ENCODE data around the gene SIGLEC7. TPM values are rescaled to one million over a fixed set of nuclear protein-coding genes. Genes with fewer than 3 reads are reported as not detected.

Gene SIGLEC7
- total and polyA plus RNA-seq, 11 donors: 0.51 to 6.1 (median 1.0) TPM; not detected in 2

- intact Hi-C loops (cut with DNase I): loop anchor here in 1 of 10 donors (10.0 kb wide), 1 partner anchor 471 kb away; no protein-coding TSS in a partner anchor
- Histone ChIP-seq H3K4me1 (peaks cover 0 to 29% (median 0%) of the 10 kb centered on the region in 12 donors), H3K27ac (peak overlapping the region in 1 of 12 donors; percentile 61), H3K4me3 (no peak overlapping the region), H3K27me3 (peaks cover 0 to 24% (median 2%) of the 10 kb centered on the region in 9 donors), H3K36me3 (no peaks in the 10 kb centered on the region), H3K9me3 (no peaks in the 10 kb centered on the region)
- TF ChIP-seq CTCF (IDR thresholded peaks at IDR 0.05) (no peak), POLR2A (IDR thresholded peaks at IDR 0.05) (no peak)
- no peak for ATAC-seq
- no peak for DNase-seq
- WGBS, 4 donors: 74 to 85% (median 79%) methylated on average over 6 of the region's 6 CpGs
Measured at GRCh38 chr19:51114087-51114729, 27.9 kb upstream of the SIGLEC7 start.

GRCh38 chr19:51116736-51117286 is 25.3 kb upstream of the SIGLEC7 start:
- WGBS, 4 donors: 62 to 80% (median 75%) methylated on average over 6 of the region's 6 CpGs
- Histone ChIP-seq H3K36me3 (no peaks in the 10 kb centered on the region), H3K9me3 (no peaks in the 10 kb centered on the region), H3K4me3 (no peak overlapping the region), H3K4me1 (peaks cover 0 to 55% (median 0%) of the 10 kb centered on the region in 12 donors), H3K27ac (peak overlapping the region in 1 of 12 donors; percentile 40), H3K27me3 (peaks cover 0 to 24% (median 2%) of the 10 kb centered on the region in 9 donors)
- intact Hi-C loops (cut with DNase I): loop anchor here in 1 of 10 donors (10.0 kb wide), 1 partner anchor 468 kb away; no protein-coding TSS in a partner anchor
- ATAC-seq (no peak), DNase-seq (no peak)
- no peak for TF ChIP-seq POLR2A (IDR thresholded peaks at IDR 0.05)
- TF ChIP-seq CTCF (IDR thresholded peaks at IDR 0.05): no peak

GRCh38 chr19:51119101-51119500 is 23.0 kb upstream of the SIGLEC7 start:
- Histone ChIP-seq H3K27me3 (peaks cover 0 to 32% (median 3%) of the 10 kb centered on the region in 9 donors), H3K27ac (peak overlapping the region in 1 of 12 donors; percentile 76), H3K4me3 (no peak overlapping the region), H3K9me3 (no peaks in the 10 kb centered on the region), H3K36me3 (no peaks in the 10 kb centered on the region), H3K4me1 (peaks cover 0 to 59% (median 0%) of the 10 kb centered on the region in 12 donors)
- no peak for ATAC-seq
- TF ChIP-seq POLR2A (IDR thresholded peaks at IDR 0.05) (no peak), CTCF (IDR thresholded peaks at IDR 0.05) (no peak)
- 39 to 54% (median 48%) methylated on average over 4 of the region's 4 CpGs for WGBS, 4 donors
- intact Hi-C loops (cut with DNase I): loop anchor here in 1 of 10 donors (10.0 kb wide), 1 partner anchor 466 kb away; no protein-coding TSS in a partner anchor
- no peak for DNase-seq

GRCh38 chr19:51119611-51120010 is 22.5 kb upstream of the SIGLEC7 start:
- Histone ChIP-seq H3K9me3 (no peaks in the 10 kb centered on the region), H3K4me1 (peaks cover 0 to 59% (median 0%) of the 10 kb centered on the region in 12 donors), H3K27me3 (peaks cover 0 to 37% (median 3%) of the 10 kb centered on the region in 9 donors), H3K36me3 (no peaks in the 10 kb centered on the region), H3K27ac (peak overlapping the region in 1 of 12 donors; percentile 76), H3K4me3 (no peak overlapping the region)
- no peak for DNase-seq
- intact Hi-C loops (cut with DNase I): loop anchor here in 1 of 10 donors (10.0 kb wide), 1 partner anchor 465 kb away; no protein-coding TSS in a partner anchor
- TF ChIP-seq CTCF (IDR thresholded peaks at IDR 0.05): no peak
- TF ChIP-seq POLR2A (IDR thresholded peaks at IDR 0.05): no peak
- ATAC-seq: peak in 1 of 4 donors; percentile 11
- 75 to 84% (median 82%) methylated on average over 6 of the region's 6 CpGs for WGBS, 4 donors

All from heart left ventricle (tissue), 16 donors.